H1 (cell line): Measurements from ENCODE around the gene POLH. TPM values are rescaled to one million over a fixed set of nuclear protein-coding genes. Genes with fewer than 3 reads are reported as not detected.

Experiments
- CTCF ChIA-PET: fragments of 300-600 bp; sonication (Branson Sonifier 250); formaldehyde crosslinking; loops from one replicate; lab custom pipeline; 2021; ENCODE audit not compliant: partially characterized antibody; lab: Charles Lee
- POLR2A ChIA-PET: fragments of 300-600 bp; sonication (Branson Sonifier 250); formaldehyde crosslinking; loops from one replicate; lab custom pipeline; 2021; ENCODE audit warnings: inconsistent platforms; ENCODE audit not compliant: partially characterized antibody; lab: Charles Lee
- DNase-seq, 2 experiments: peaks; one replicate each; pipeline versions ENCODE4 v3.0.0 to v3.0.0-alpha.2; 2010 to 2022; ENCODE audit warnings: low spot score in 2 of 2, low read depth in 1 of 2, mixed read lengths in 1 of 2
- FAIRE-seq: peaks from 2 replicates; lab custom pipeline; 2011; peaks lifted over from hg19 to GRCh38; lab: Jason Lieb, UNC
- H2AFZ ChIP-seq: 2 replicates; pipeline ENCODE4 v1.8.1; 2012; ENCODE audit warnings: low read length, inconsistent platforms
- H2AK5ac ChIP-seq: 2 replicates; pipeline ENCODE4 v1.6.1; 2013; ENCODE audit warnings: low read depth, low read length
- H2BK120ac ChIP-seq: replicated peaks from 2 replicates; pipeline ENCODE3; 2013; ENCODE audit warnings: low read depth, low read length, inconsistent platforms
- H2BK12ac ChIP-seq: 2 replicates; pipeline ENCODE4 v1.6.1; 2013; ENCODE audit warnings: low read depth, low read length
- H2BK15ac ChIP-seq: 2 replicates; pipeline ENCODE4 v1.6.1; 2013; ENCODE audit warnings: low read length
- H2BK20ac ChIP-seq: 2 replicates; pipeline ENCODE4 v1.6.1; 2013; ENCODE audit warnings: low read length
- H2BK5ac ChIP-seq: 2 replicates; pipeline ENCODE4 v1.6.1; 2013; ENCODE audit warnings: low read depth, low read length
- H3K14ac ChIP-seq: 2 replicates; pipeline ENCODE4 v1.6.1; 2013; ENCODE audit warnings: inconsistent platforms; ENCODE audit not compliant: insufficient read length
- H3K18ac ChIP-seq: 2 replicates; pipeline ENCODE4 v1.6.1; 2013; ENCODE audit warnings: low read length; ENCODE audit errors: extremely low read depth
- H3K23ac ChIP-seq: 2 replicates; pipeline ENCODE4 v1.6.1; 2013; ENCODE audit warnings: inconsistent platforms; ENCODE audit not compliant: insufficient read length
- H3K23me2 ChIP-seq: 2 replicates; pipeline ENCODE4 v1.6.1; 2013; ENCODE audit warnings: low read depth, low read length
- H3K27ac ChIP-seq: 2 replicates; pipeline ENCODE4 v1.6.1; 2011; ENCODE audit warnings: low read depth, low read length, inconsistent platforms
- H3K27me3 ChIP-seq, 4 experiments: replicated peaks in 1 of 4; 1 replicate in 1 of 4; 2 replicates in 3 of 4; pipeline versions ENCODE4 v1.6.1 to v1.8.1; 2011 to 2013; ENCODE audit warnings: low read length in 3 of 4, mild to moderate bottlenecking in 3 of 4, inconsistent platforms in 2 of 4, mixed read lengths in 2 of 4, moderate library complexity in 1 of 4; ENCODE audit not compliant: control insufficient read depth in 3 of 4, insufficient read depth in 3 of 4; ENCODE audit errors: extremely low read depth in 1 of 4
- H3K36me3 ChIP-seq, 4 experiments: 2 replicates each; pipeline versions ENCODE4 v1.6.1 to v1.8.1; 2011 to 2013; ENCODE audit warnings: mild to moderate bottlenecking in 4 of 4, low read length in 3 of 4, moderate library complexity in 2 of 4, control low read depth in 1 of 4, inconsistent platforms in 1 of 4; ENCODE audit not compliant: insufficient read depth in 4 of 4, control insufficient read depth in 2 of 4
- H3K4ac ChIP-seq: replicated peaks from 2 replicates; pipeline ENCODE3; 2013; ENCODE audit warnings: low read length, low read depth, mixed read lengths, inconsistent platforms; ENCODE audit not compliant: insufficient read length
- H3K4me1 ChIP-seq, 4 experiments: replicated peaks in 1 of 4; 1 replicate in 1 of 4; 2 replicates in 3 of 4; pipeline versions ENCODE4 v1.6.1 to v1.8.1; 2011 to 2013; ENCODE audit warnings: low read length in 3 of 4, inconsistent platforms in 2 of 4, mixed read lengths in 1 of 4; ENCODE audit not compliant: insufficient read depth in 4 of 4, control insufficient read depth in 3 of 4
- H3K4me2 ChIP-seq, 2 experiments: 2 replicates each; pipeline versions ENCODE4 v1.6.1 to v1.8.1; 2011 to 2013; ENCODE audit warnings: low read depth in 2 of 2, low read length in 2 of 2, control low read depth in 1 of 2, inconsistent platforms in 1 of 2, mild to moderate bottlenecking in 1 of 2; ENCODE audit not compliant: insufficient read depth in 1 of 2
- H3K4me3 ChIP-seq, 4 experiments: fragments of 200-600, 300-600 bp in 1 of 4; sonication (generic), shearing (Covaris generic), sonication (Bioruptor Twin) in 1 of 4; 2 replicates each; pipeline versions ENCODE4 v1.5.1 to v1.8.1; 2011 to 2016; ENCODE audit warnings: low read length in 4 of 4, low read depth in 3 of 4, control low read depth in 2 of 4, inconsistent platforms in 2 of 4, mild to moderate bottlenecking in 2 of 4, mixed read lengths in 1 of 4, moderate library complexity in 1 of 4; ENCODE audit not compliant: insufficient read depth in 2 of 4; ENCODE audit errors: extremely low read depth in 1 of 4
- H3K56ac ChIP-seq: replicated peaks from 2 replicates; pipeline ENCODE3; 2013; ENCODE audit warnings: low read depth, mild to moderate bottlenecking, mixed read lengths, low read length, inconsistent platforms; ENCODE audit not compliant: insufficient read length
- H3K79me1 ChIP-seq: 2 replicates; pipeline ENCODE4 v1.6.1; 2013; ENCODE audit warnings: low read depth, low read length, control low read depth
- H3K79me2 ChIP-seq, 2 experiments: 2 replicates each; pipeline versions ENCODE4 v1.6.1 to v1.8.1; 2012 to 2013; ENCODE audit warnings: low read length in 2 of 2, mild to moderate bottlenecking in 2 of 2, inconsistent platforms in 1 of 2; ENCODE audit not compliant: insufficient read depth in 2 of 2, control insufficient read depth in 1 of 2
- H3K9ac ChIP-seq, 4 experiments: replicated peaks in 1 of 4; 1 replicate in 1 of 4; 2 replicates in 3 of 4; pipeline versions ENCODE4 v1.6.1 to v1.8.1; 2011 to 2013; ENCODE audit warnings: low read depth in 3 of 4, low read length in 3 of 4, control low read depth in 2 of 4, mild to moderate bottlenecking in 2 of 4, moderate library complexity in 2 of 4, inconsistent platforms in 1 of 4; ENCODE audit errors: extremely low read depth in 1 of 4
- H3K9me3 ChIP-seq, 2 experiments: 2 replicates each; pipeline versions ENCODE4 v1.6.1 to v1.8.1; 2012 to 2013; ENCODE audit warnings: mild to moderate bottlenecking in 2 of 2, moderate library complexity in 2 of 2, control low read depth in 1 of 2, inconsistent platforms in 1 of 2, low read depth in 1 of 2, low read length in 1 of 2, mixed read lengths in 1 of 2; ENCODE audit not compliant: insufficient read depth in 2 of 2
- H4K20me1 ChIP-seq, 2 experiments: replicated peaks in 1 of 2; 2 replicates each; pipeline versions ENCODE3 to v1.8.1; 2011 to 2013; ENCODE audit warnings: inconsistent platforms in 2 of 2, low read length in 2 of 2, mild to moderate bottlenecking in 1 of 2; ENCODE audit not compliant: insufficient read depth in 2 of 2, control insufficient read depth in 1 of 2
- H4K5ac ChIP-seq: 2 replicates; pipeline ENCODE4 v1.6.1; 2013; ENCODE audit warnings: low read length, low read depth, mixed read lengths, inconsistent platforms; ENCODE audit not compliant: insufficient read length
- H4K8ac ChIP-seq: 2 replicates; pipeline ENCODE4 v1.8.0; 2013; ENCODE audit warnings: mild to moderate bottlenecking, moderate library complexity, low read length, inconsistent platforms; ENCODE audit not compliant: insufficient read depth; ENCODE audit errors: extremely low read depth
- H4K91ac ChIP-seq: replicated peaks from 2 replicates; pipeline ENCODE3; 2013; ENCODE audit warnings: low read length, mixed read lengths, inconsistent platforms; ENCODE audit not compliant: insufficient read length
- SP4 ChIP-seq: IDR thresholded peaks from 2 replicates; pipeline ENCODE4 v1.6.1; 2012; ENCODE audit warnings: low read length, inconsistent platforms
- SUZ12 ChIP-seq: fragments of 200-600 bp; sonication (generic); IDR thresholded peaks from 2 replicates; pipeline ENCODE4 v1.6.1; 2012; ENCODE audit warnings: mild to moderate bottlenecking, inconsistent platforms, low read length, moderate library complexity, mixed read lengths
- TEAD4 ChIP-seq: IDR thresholded peaks from 2 replicates; pipeline ENCODE4 v1.6.1; 2012; ENCODE audit warnings: low read depth, low read length, inconsistent platforms, mixed read lengths
- WGBS, 2 experiments: shearing (Covaris generic) in 1 of 2; methylation state at CpG; one replicate each; pipeline versions ENCODE4 v1.1.6 to v1.1.7; 2013 to 2015; ENCODE audit warnings: low lambda C conversion rate in 2 of 2, mixed read lengths in 2 of 2, inconsistent platforms in 1 of 2, low coverage in 1 of 2, missing lambda C conversion rate in 1 of 2; ENCODE audit not compliant: insufficient replicate concordance in 2 of 2, insufficient coverage in 1 of 2, insufficient read length in 1 of 2; ENCODE audit errors: extremely low coverage in 1 of 2, missing lambda C conversion rate in 1 of 2; 5-methylcytosine and 5-hydroxymethylcytosine counted together
- polyA plus RNA-seq, 7 experiments: library from polyadenylated mRNA; depleted of rRNA in 3 of 7; stranded (reverse) in 5 of 7; unstranded in 2 of 7; fragments of >200 nt in 5 of 7; fragments of 200-250 nt in 2 of 7; gene quantifications; 1 replicate in 5 of 7; 2 replicates in 1 of 7; 4 replicates in 1 of 7; pipeline versions ENCODE4 v1.2.1 to v1.2.3, GENCODE V29; 2011 to 2013; ENCODE audit warnings: missing spikeins in 2 of 7, mixed read lengths in 2 of 7
- total RNA-seq: library from RNA; stranded (reverse); fragmentation: NEBNext Ultra II Directional; extraction: Animal tissue kit (Norgen Biotek cat#: 25700); gene quantifications from 2 replicates; pipeline ENCODE4 v1.2.1, GENCODE V29; 2021

The POLH gene
- total and polyA plus RNA-seq, 2 of the 8 experiments (the other 6 are each of a cell fraction or from before 2014, with no cell fraction given) = 5.8 to 12.4 TPM

DNA sequence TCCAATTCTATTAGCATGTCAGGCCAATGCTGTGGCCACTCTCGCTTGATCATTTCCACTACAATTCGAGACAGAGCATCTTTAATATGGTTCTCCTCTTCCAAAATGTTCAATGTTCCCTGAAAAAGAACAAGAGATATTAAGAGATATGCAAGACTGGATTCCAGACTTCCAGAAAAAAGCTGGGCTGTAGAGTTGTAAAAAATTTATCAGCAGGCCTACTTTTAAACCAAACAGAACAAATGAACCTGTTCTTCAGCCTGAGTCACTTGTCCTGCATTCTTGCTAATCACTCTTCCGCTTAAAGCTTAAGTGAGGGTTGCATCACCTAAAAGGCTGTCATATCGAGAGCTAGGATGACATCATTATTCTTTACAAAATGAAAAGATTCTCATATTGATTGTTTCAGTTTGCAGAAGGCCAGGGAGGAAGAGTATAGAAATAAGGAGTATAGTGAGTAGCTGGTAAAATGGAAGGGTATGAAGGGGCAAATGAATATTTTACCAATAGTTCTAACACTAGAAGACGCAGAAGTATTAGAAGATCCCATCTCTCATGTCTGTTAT lies 5.0 kb upstream of the POLH start:
- CTCF ChIA-PET = interaction anchor here (0.9 kb wide), 1 partner anchor 96 kb away, joined by 5 read pairs; no protein-coding TSS in a partner anchor
- no peak for FAIRE-seq
- no peak overlapping the region for H2BK12ac ChIP-seq
- no peak overlapping the region for H3K4me2 ChIP-seq
- no peak overlapping the region for H4K5ac ChIP-seq
- H4K20me1 ChIP-seq = peaks cover 5 to 8% of the 10 kb centered on the region in 2 experiments
- no peak overlapping the region for H3K14ac ChIP-seq
- H3K18ac ChIP-seq = no peak overlapping the region
- H4K8ac ChIP-seq = no peak overlapping the region
- H3K23me2 ChIP-seq = peaks cover 3% of the 10 kb centered on the region; the same call in 1 of the 2 replicates
- no peak overlapping the region for H2AK5ac ChIP-seq
- peaks cover 15 to 70% (median 55%) of the 10 kb centered on the region in 4 experiments for H3K36me3 ChIP-seq
- WGBS, 2 experiments = 92% methylated on average over 5 of the region's 5 CpGs; no CpG with 5 or more reads in 1 of the 2 experiments
- H4K91ac ChIP-seq = no peak overlapping the region
- no peak overlapping the region for H2BK15ac ChIP-seq
- no peak overlapping the region for H3K4me3 ChIP-seq
- H3K79me2 ChIP-seq = peaks cover 5 to 35% of the 10 kb centered on the region in 2 experiments
- TF ChIP-seq SUZ12 (no peak), SP4 (no peak), TEAD4 (no peak)
- no peaks in the 10 kb centered on the region for H3K27me3 ChIP-seq
- H2BK5ac ChIP-seq = no peak overlapping the region
- POLR2A ChIA-PET = interaction anchor here (1.5 kb wide), 2 partner anchors 12 to 54 kb away, joined by 3 read pairs; partner anchors contain the start of gene POLR1C
- H3K4me1 ChIP-seq = peaks cover 0 to 3% (median 0%) of the 10 kb centered on the region in 4 experiments; a peak in 2 of 7 replicates
- no peak overlapping the region for H2BK20ac ChIP-seq
- no peak overlapping the region for H3K4ac ChIP-seq
- no peak overlapping the region for H3K9ac ChIP-seq
- DNase-seq = no peak
- H3K9me3 ChIP-seq = no peaks in the 10 kb centered on the region
- H3K79me1 ChIP-seq = peaks cover 5% of the 10 kb centered on the region
- H3K23ac ChIP-seq = no peak overlapping the region
- no peak overlapping the region for H3K56ac ChIP-seq
- H2BK120ac ChIP-seq = no peak overlapping the region
- no peak overlapping the region for H2AFZ ChIP-seq
- H3K27ac ChIP-seq = no peak overlapping the region
